Measurements from ENCODE around the gene ZDHHC24.

- TF ChIP-seq POLR2AphosphoS5 (IDR thresholded peaks at IDR 0.05; ENCODE audit: low read depth, low read length), result no peak
- TF ChIP-seq CTCF (IDR thresholded peaks at IDR 0.05), result no peak
These were observed 6.0 kb downstream of the ZDHHC24 start for GRCh38 chr11:66539870-66540213.

Measured in Panc1 (cell line).